COLO829 (cell line): ENCODE results near the gene STXBP6.
"Not testable (repeated sequence)": the region's sequence is repeated elsewhere in the genome, so short reads cannot be mapped to it uniquely, and the experiment has no call there.

Experiments
- DNase-seq: peaks from one replicate; pipeline ENCODE4 v3.0.0; 2012; ENCODE audit warnings: low spot score

Gene STXBP6

DNA sequence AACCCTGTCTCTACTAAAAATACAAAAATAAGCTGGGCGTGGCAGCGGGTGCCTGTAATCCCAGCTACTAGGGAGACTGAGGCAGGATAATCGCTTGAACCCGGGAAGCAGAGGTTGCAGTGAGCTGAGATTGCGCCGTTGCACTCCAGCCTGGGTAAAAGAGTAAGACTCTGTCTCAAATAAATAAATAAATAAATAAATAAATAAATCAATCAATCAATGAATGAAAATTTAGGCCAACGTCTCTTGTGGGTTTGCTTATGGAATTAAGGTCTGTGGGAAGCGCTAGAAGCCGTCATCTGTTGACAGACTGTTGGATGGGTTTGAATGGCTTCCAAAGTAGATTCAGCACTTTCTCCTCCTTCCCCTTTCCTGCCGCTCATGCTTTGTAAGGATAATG is 246.5 kb downstream of the STXBP6 start:
- DNase-seq: not testable (repeated sequence)

GRCh38 chr14:24802236-24802635 is 247.7 kb downstream of the STXBP6 start:
- DNase-seq: no peak

GRCh38 chr14:24801024-24801423 is 248.9 kb downstream of the STXBP6 start:
- no peak for DNase-seq

DNA sequence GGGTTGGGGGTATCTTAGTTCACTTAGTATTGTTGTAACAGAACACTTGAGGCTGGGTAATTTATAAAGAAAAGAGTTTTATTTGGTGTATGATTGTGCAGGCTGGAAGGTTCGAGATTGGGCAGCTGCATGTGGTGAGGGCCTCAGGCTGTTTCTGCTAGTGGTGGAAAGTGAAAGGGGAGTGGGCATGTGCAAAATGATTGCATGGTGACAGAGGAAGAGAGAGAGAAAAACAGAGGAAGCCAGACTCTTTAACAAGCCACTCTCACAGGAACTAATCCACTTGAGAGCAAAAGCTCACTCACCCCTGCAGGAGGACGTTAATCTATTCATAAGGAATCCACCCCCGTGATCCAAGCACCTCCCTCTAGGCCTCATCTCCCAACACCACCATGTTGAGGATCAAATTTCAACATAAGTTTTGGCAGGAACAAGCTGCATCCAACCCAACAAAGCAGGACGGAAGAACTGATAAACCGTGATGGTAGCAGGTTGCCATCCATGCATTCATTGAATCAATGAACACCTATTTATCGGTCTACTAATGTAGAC is 251.0 kb downstream of the STXBP6 start:
- no peak for DNase-seq

DNA sequence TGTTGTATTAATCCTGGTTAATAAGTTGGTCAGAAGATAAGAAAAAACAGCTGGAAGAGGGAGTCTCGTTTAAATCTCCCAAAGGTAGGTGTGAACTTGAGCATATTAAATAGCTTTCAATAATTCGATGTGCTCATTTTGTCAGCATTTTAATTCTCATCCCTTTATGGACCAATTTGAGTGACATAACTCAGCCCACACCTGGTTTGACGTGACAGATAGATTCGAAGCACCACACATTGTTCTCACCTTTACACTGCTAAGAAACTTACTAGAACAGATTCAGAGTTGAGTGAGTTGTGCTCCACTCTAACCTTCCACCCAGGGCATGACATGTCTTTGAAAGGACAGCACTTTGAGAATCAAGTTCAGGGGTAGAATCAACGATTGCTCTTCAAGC is 254.5 kb downstream of the STXBP6 start:
- DNase-seq: no peak

- DNase-seq: no peak
Observed at GRCh38 chr14:24794644-24795305, 255.2 kb downstream of the STXBP6 start.

GRCh38 chr14:24790196-24790595 is 259.8 kb downstream of the STXBP6 start:
- DNase-seq: no peak

DNA sequence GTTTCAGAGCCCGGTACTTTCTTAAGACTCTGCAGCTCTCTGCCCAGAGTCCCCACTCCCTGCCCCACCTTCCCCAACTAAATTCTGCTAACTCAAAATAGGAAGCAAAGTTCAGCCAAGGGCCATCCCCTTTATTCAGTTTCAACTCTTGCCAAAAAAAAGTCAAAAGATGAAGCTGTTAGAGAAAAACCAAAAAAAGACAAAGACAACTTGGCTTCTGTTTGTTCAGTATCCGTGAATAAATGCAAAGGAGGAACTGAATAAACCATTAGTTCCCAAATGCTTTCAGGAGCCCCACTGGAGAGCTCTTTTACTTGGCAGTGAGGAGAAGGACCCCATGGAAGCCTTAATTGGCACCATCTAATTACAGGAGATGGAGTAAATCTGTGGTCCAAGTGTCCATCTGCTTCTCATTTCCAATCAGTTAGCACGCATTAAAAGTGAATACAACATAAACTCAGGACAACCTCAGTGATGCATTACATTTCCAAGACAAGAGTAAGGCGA is 260.5 kb downstream of the STXBP6 start:
- no peak for DNase-seq

- DNase-seq: peak; percentile 66
Observed at GRCh38 chr14:24785698-24786097, 264.2 kb downstream of the STXBP6 start.

DNA sequence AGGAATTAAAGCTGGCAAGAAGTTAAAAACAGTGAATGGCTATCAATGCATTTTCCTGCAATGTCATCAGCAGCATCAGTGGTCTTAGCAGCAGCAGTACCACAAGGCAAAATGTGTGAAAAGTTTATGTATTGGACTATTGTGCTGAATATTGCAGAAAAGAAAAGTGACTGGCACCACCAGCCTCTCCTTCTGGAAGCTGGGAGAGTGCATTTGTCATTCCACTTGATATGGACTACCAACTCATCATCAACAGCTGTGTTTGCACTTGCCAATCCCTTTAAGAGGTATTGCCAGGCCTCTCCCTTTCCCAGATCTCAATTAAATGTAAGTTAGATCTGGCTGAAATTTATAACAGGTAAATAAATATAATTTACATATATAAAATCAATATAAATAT is 265.0 kb downstream of the STXBP6 start:
- no peak for DNase-seq

GRCh38 chr14:24783791-24784190 is 266.2 kb downstream of the STXBP6 start:
- DNase-seq: no peak

DNA sequence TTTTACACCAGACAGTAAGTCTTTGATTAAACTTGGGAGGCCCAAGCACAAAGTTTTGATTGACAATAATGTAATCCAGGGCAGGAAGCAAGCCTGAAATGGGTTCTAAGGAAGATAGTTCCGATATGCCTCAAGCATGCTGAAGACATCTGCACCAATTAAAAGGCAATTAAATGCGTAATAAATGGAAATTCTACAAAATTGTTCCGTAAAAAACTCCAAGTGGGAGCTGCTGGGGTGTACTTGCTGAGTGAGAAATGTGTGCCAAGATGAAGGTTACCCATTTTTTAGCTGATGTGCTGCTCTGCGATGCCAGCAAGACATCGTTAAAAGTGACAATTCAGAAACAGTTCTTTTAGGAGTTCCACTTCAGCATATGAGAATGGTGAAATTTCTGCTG is 269.7 kb downstream of the STXBP6 start:
- DNase-seq: no peak

DNA sequence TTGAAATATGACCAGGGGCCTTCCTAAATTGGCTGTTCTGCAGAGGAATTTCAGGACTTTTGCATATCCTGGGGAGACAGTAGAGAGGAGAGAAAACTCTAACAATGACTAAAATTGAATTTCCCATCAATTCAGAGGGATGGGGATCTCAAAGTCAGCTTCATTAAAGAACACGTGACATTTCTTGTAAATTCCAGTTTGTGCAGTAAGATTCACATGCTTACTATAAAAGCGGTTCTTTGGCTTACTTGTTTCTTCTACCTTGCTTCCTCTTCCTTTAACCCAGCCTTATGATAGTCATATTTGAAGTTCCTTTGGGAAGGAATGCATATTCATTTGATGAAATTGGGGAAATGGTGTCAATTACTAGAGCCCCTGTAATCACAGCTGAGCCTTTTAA is 272.3 kb downstream of the STXBP6 start:
- no peak for DNase-seq

DNA sequence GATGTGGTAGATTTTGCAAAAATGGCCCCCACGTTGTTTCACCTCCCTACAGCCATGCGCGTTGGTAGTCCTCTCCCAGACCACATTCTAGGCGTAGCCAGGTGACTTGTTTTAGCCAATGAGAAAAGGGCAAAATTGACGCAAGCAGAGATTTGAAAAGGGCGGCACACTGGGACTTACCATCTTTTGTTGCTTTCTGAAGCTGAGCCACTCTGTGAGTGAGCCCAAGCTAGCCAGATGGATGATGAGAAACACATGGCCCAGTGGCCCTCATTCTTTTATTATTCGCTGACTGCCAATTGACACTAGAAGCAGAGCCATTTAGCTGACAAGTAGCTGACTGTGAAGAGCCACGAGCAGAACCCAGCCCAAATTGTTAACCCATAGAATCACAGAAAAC is 274.0 kb downstream of the STXBP6 start:
- no peak for DNase-seq

DNA sequence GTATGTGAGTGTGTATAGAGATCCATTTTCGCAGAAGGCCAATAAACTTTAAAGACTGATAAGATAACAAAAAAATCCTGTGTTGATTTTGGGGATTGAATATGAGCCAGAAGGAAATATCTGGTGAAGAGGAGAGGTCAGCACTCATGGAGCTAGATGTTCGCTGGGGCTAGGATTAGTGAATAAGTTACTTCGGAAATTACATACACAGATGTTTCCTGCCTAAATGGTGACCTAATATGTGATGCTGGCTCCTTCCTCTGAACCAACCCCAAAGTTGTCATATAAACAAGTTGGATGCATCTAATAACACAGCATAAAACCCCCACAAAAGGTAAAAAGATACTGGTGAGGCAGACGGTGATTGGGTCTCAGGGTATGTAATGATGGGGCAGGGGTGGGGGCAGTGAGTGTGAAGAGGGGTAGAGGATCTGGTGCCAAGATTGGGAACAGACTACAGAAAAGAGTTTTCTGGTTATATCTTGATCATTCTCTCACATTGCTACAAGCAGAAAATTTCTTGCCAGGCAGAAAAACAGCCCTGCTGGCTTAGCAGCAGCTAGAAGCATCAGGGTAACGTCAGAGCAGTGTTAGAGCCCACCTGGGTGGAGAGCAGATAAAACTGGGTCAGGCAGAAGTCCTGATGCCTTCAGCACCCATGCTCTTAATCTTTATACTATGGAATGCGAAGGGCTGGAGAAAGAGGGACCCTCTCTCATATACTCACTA is 275.6 kb downstream of the STXBP6 start:
- no peak for DNase-seq

- not testable (repeated sequence) for DNase-seq
Observed at GRCh38 chr14:24773564-24773963, 276.4 kb downstream of the STXBP6 start.

DNA sequence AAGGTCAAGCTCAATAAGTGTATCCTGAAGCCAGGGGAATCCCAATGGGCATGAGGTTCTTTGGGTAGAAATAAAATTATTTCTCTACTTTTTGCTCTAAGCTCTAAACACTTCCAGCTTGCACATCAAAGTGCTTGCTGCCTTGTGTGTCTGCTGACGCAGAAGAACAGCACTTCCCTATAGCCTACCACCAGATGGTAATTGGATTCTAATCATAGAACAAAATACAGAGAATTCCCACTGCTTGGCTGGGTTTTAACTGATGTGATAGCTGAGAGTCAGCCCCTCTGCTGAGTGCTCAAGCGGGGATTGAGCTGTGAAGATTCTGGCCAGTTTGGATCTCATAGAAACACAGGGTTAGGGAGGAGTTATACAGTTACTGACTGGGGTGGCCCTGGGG is 283.5 kb downstream of the STXBP6 start:
- DNase-seq: no peak

DNA sequence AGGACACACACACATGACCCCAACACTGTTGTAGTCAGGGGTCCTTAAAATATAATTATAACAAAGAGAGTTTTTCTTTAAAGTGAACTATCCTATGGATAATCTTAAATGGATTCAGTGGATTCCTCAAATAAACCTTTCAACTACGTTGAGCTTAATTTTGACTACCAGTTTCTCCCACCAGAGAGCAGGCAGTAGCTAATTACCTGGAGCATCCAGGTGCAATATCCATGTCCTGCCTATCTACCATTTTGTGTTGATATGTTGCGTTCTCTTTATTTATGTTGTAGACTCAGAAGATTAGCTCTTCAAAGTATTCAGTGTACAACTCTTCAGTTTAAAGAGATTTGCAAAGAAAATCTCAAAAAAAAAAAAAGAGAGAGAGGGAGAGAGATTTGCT is 288.8 kb downstream of the STXBP6 start:
- DNase-seq: no peak
